GM15510 (cell line): ENCODE results near the gene SNX10.

Experiments
- POLR2A ChIP-seq: IDR thresholded peaks from 3 replicates; pipeline ENCODE4 v1.6.1; 2011; ENCODE audit warnings: borderline replicate concordance; ENCODE audit not compliant: insufficient read length; ENCODE audit errors: extremely low read depth

The SNX10 gene

GRCh38 chr7:26393818-26394217, 102.2 kb downstream of the SNX10 start:
- no peak for TF ChIP-seq POLR2A

DNA sequence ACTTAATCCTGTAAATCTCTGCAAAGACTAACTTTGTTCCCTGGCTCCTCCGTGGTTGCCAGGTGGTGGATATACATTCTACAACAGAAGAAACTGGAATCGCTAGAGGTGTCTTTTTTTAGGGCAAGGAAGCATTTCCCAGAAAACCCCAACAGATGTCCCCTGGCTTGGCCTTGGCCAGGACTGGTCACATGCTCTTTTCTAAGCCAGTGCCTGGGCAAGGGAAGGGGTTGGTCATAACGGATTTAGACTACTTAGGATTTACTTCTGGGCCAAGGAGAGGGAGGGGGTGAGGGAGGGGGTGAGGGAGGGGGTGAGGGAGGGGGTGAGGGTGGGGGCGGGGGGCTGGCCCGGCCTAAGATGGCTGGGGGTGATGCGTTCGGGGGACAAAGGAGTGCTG, 105.7 kb downstream of the SNX10 start:
- TF ChIP-seq POLR2A = no peak

DNA sequence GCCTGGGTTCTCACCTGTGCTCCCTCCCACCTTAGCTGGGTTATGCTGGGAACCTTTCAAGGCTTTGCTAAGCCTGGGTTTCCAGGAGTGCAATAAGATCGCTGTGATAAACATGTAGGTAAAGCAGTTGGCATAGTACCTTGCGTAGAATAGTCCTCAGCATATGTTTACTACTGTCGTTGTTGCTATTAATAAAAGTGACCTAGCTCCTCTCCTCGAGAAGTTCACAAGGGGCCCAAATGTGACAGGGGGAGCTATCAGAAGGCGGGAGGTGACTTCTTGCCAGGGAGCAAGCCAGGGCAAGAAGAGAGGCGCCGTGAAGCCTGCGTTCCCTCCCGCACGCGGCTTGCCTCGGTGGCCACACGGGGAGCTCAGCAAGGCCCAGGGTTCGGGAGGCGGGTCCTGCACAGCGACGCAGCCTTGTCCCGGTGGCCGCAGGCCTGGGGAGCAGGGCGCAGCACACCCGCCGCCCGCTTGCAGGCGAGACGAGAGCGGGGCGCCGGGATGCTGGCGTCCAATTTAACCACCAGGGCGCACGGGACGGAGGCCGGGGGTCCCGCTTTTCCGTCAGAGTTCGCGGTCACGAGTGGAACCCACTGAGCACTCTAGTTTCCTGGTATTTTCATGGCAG, 106.2 kb downstream of the SNX10 start:
- peak; percentile 24 for TF ChIP-seq POLR2A

GRCh38 chr7:26398427-26398755, 106.7 kb downstream of the SNX10 start:
- peak; percentile 12 for TF ChIP-seq POLR2A

GRCh38 chr7:26398756-26399509, 107.3 kb downstream of the SNX10 start:
- peak; percentile 49 for TF ChIP-seq POLR2A

DNA sequence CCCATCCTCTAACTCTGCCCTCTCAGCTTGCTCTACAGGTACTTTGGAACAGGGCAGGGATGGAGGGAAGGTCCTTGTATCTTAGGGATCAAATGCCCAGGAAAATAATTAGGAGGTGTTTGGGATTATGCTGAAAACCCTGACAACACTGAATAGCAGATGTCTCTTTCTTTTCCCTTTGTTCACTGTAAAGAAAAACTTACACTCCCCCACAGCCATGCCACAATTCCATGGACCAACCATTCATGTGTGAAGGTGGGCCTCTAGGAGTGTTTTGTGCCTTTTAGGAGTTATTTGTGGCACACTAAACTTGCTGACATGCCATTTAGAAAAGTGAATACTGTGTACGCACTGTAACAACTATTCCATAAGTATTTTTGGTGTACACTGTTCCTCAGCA, 108.1 kb downstream of the SNX10 start:
- no peak for TF ChIP-seq POLR2A

- TF ChIP-seq POLR2A = no peak
These were observed 112.0 kb downstream of the SNX10 start for GRCh38 chr7:26403640-26404039.

GRCh38 chr7:26404189-26404996, 112.7 kb downstream of the SNX10 start:
- TF ChIP-seq POLR2A = no peak

- no peak for TF ChIP-seq POLR2A
These were observed 114.8 kb downstream of the SNX10 start for GRCh38 chr7:26406433-26406832.

GRCh38 chr7:26409661-26410547, 118.2 kb downstream of the SNX10 start:
- no peak for TF ChIP-seq POLR2A

DNA sequence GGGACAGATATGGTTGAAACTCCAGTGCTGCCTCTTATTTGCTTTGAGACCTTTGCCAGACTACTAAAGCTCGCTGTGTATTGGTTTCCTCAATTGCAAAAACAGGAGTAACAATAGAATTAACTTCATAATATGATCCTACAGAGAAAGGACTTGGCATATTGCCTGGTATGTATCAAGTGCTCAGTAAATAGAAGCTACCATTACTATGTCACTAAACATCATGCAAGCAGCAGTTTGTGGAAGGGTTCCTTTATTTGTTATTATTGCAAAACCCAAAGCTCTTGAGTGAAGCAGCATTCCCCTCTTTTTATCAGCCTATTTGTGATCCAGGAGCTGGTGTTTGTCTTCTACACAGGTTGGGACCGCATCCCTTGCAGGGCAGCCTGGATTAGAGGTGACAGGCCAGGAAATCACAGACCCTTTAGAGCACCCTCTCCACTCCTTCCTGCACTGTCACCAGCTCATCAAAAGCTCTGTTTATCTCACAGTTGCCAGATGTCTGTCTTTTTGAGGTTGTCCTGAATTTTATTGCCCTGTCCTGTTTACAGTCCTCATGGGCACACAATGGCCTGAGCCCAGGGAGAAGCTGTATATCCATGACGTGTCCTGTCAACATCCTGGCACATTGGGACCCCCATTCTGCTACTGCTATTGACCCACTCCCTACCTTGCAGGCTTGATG, 121.5 kb downstream of the SNX10 start:
- no peak for TF ChIP-seq POLR2A

DNA sequence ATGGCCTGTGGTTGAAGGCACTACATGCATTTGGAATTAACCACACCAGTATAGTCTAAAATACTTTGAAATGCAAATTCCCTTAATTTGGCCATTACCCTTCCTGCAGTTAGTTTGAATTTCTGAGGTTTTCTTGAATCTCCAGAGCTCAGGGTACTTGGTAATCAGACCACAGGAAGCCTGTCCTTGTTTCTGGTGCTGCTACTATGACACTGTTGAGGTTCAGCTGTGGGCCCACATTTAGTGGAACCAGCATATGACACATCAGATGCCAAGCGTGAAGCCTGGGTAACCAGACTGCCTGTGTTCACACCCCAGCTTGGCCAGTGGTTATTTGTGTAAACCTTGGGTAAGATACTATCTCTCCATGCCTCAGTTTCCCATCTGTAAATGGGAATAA, 124.3 kb downstream of the SNX10 start:
- TF ChIP-seq POLR2A = no peak

DNA sequence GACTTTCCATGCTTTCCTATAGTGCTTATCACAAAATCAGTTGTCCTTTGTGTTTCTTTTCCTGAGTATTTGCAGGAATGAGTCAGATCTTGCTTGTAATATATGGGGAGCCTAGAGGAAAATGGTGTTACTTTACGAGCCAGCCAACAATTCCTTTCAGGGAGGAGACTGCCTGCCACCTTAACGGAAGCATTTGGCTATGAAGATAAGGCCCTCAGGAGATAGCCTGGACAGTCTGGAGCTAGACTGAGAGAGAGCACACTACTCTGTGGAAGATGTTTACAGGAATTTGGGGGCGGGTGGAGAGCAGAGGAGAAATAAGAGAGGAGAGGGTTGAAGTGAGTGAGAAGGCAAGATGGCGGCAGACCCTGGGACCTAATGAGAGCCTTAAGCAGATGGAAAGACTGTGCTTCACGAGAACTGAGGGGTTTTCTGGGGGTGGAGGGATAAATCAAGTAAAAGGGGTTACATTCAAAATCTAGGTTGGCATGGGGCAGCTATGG, 126.3 kb downstream of the SNX10 start:
- TF ChIP-seq POLR2A = no peak

DNA sequence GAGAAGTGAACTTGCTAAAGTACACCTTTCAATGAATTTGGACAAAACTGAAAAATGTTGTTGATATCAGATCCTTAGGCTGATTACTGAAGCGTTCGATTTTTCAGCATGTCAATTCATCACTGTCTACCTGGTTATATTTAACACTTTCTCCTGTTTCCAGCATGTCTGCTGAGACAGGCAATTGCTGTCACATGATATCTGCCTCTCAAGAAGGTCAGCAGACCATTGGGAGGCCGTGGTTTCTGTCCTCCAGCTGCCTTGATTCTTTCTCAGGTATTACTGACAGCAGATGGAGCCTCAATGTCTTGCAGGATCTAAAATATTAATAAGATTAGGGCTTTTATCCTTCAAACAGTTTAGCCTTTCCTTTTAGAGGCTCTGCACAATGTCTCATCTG, 127.5 kb downstream of the SNX10 start:
- TF ChIP-seq POLR2A = no peak
